D721Med (cell line): ENCODE results near the gene TDP1.

ENCODE experiments used
- DNase-seq: peaks from one replicate; pipeline ENCODE4 v3.0.0; 2011; ENCODE audit warnings: low spot score; ENCODE audit not compliant: insufficient read length
- FAIRE-seq: peaks from 2 replicates; lab custom pipeline; 2011; peaks lifted over from hg19 to GRCh38; lab: Jason Lieb, UNC
- CTCF ChIP-seq: IDR thresholded peaks from 2 replicates; pipeline ENCODE4 v1.5.1; 2012; ENCODE audit warnings: mild to moderate bottlenecking, control low read depth; ENCODE audit not compliant: insufficient read depth; ENCODE audit errors: missing control alignments

The TDP1 gene

DNA sequence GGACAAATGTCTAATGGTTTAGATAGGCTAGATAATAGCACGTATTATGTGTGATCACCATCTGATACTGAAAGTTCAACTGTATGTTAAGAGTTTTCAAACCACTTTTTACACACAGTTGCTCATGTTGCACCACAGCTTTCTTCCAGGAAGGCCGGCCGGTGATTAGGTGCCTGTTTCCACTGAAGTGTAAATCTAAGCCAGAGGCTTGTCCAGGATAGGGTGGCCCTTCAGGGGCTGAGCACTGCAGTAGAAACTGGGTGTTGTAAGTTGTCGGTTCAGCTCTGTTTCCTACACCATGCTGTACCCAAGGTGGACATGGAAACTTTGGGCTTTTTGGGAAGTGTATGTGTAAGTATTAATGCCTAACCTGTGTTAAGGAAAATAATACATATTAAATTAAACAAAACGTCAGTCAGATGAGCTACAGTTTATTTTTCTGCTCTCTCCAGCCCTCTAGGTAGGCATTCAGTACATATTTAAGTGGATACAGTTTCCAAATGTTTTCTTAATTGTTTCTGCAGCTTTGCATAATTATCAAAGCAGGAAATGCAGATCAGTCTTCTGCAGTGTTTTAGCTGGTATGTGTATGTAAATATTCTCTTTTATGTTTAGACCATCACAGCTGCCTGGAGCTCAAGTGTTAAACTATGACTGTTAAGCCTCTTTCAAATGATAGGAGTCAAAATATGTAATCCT, 30.9 kb downstream of the TDP1 start:
- no peak for DNase-seq
- FAIRE-seq = no peak

DNA sequence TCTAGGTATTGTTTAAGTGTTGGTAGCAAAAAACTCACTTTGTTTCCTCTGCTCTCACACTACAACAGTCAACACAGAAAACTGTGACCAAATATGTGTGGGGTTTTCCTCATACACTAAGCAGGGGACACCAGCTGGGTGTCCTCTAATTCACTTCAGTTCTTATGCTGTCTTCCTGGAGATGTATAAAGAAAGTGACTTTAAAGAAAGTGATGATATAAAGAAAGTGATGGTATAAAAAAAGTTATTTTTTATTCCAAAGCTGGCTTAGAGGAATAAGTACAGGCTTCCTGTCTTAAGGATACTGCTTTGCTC, 31.4 kb downstream of the TDP1 start:
- no peak for DNase-seq
- no peak for FAIRE-seq
- no peak for TF ChIP-seq CTCF

More for the DNA sequence above, 30.9 kb downstream of the TDP1 start:
- no peak for TF ChIP-seq CTCF

- no peak for FAIRE-seq
- DNase-seq = no peak
- TF ChIP-seq CTCF = no peak
Observed at GRCh38 chr14:89988787-89989186, 33.1 kb downstream of the TDP1 start.

GRCh38 chr14:89990218-89990617, 34.5 kb downstream of the TDP1 start:
- DNase-seq (no peak), FAIRE-seq (no peak)
- TF ChIP-seq CTCF = no peak

- FAIRE-seq (no peak), DNase-seq (no peak)
Observed at GRCh38 chr14:89990623-89991275, 35.0 kb downstream of the TDP1 start.

GRCh38 chr14:89992273-89992672, 36.5 kb downstream of the TDP1 start:
- no peak for TF ChIP-seq CTCF
- DNase-seq = no peak
- no peak for FAIRE-seq

More at GRCh38 chr14:89990623-89991275, 35.0 kb downstream of the TDP1 start:
- TF ChIP-seq CTCF = no peak

GRCh38 chr14:89996963-89997362, 41.2 kb downstream of the TDP1 start:
- no peak for FAIRE-seq

More at GRCh38 chr14:89996963-89997362, 41.2 kb downstream of the TDP1 start:
- TF ChIP-seq CTCF = no peak
- DNase-seq = no peak
